Astrocyte of the spinal cord (primary cell): ENCODE data around the gene ABTB1.
"Not testable (repeated sequence)": the region's sequence is repeated elsewhere in the genome, so short reads cannot be mapped to it uniquely, and the experiment has no call there.

Experiments used
- DNase-seq: peaks from one replicate; pipeline ENCODE4 v3.0.0; 2011; ENCODE audit warnings: low read depth, low spot score
- H3K4me3 ChIP-seq: 2 replicates; pipeline ENCODE4 v1.5.1; 2011; ENCODE audit warnings: low read depth, mild to moderate bottlenecking, low read length, moderate library complexity
- CTCF ChIP-seq: IDR thresholded peaks from 2 replicates; pipeline ENCODE4 v1.5.1; 2012; ENCODE audit warnings: low read depth, mild to moderate bottlenecking, low read length, inconsistent platforms
- in situ Hi-C: cut with HindIII; loops from 2 replicates; pipeline ENCODE4 v1.10.0; 2017; ENCODE audit warnings: low sequenced_read_pairs

Gene ABTB1

GRCh38 chr3:127698691-127699415 is 26.1 kb downstream of the ABTB1 start:
- H3K4me3 ChIP-seq: no peak overlapping the region
- peak; percentile 80 for DNase-seq
- in situ Hi-C loops: no loop called here
- TF ChIP-seq CTCF: no peak

- in situ Hi-C loops: no loop called here
- TF ChIP-seq CTCF: no peak
- DNase-seq: peak; percentile 65
- H3K4me3 ChIP-seq: no peak overlapping the region
These were observed 26.9 kb downstream of the ABTB1 start for GRCh38 chr3:127699416-127700300.

- in situ Hi-C loops: no loop called here
- H3K4me3 ChIP-seq: no peak overlapping the region
- DNase-seq: no peak
- peak; percentile 18 for TF ChIP-seq CTCF
These were observed 27.7 kb downstream of the ABTB1 start for GRCh38 chr3:127700406-127700805.

- TF ChIP-seq CTCF: no peak
- DNase-seq: no peak
- H3K4me3 ChIP-seq: no peak overlapping the region
- in situ Hi-C loops: no loop called here
These were observed 28.6 kb downstream of the ABTB1 start for GRCh38 chr3:127701280-127701911.

GRCh38 chr3:127702151-127702578 is 29.4 kb downstream of the ABTB1 start:
- in situ Hi-C loops: no loop called here
- TF ChIP-seq CTCF: no peak
- no peak overlapping the region for H3K4me3 ChIP-seq

GRCh38 chr3:127704840-127705239 is 32.1 kb downstream of the ABTB1 start:
- in situ Hi-C loops, H3K4me3 ChIP-seq, DNase-seq: not testable (repeated sequence)

More at GRCh38 chr3:127702151-127702578, 29.4 kb downstream of the ABTB1 start:
- no peak for DNase-seq
